GM18517 (cell line): ENCODE data around the gene NBDY.
A peak's percentile ranks its signal among the peaks of the same experiment; 100 is the strongest.
"Not testable (repeated sequence)": the region's sequence is repeated elsewhere in the genome, so short reads cannot be mapped to it uniquely, and the experiment has no call there.

Experiments used
- ATAC-seq: cut with Tn5 transposase; IDR thresholded peaks from one replicate; pipeline ENCODE4 v1.9.1; 2021; ENCODE audit warnings: mild to moderate bottlenecking, moderate library complexity; ENCODE audit not compliant: unreplicated experiment

The NBDY gene, protein sequence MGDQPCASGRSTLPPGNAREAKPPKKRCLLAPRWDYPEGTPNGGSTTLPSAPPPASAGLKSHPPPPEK

DNA sequence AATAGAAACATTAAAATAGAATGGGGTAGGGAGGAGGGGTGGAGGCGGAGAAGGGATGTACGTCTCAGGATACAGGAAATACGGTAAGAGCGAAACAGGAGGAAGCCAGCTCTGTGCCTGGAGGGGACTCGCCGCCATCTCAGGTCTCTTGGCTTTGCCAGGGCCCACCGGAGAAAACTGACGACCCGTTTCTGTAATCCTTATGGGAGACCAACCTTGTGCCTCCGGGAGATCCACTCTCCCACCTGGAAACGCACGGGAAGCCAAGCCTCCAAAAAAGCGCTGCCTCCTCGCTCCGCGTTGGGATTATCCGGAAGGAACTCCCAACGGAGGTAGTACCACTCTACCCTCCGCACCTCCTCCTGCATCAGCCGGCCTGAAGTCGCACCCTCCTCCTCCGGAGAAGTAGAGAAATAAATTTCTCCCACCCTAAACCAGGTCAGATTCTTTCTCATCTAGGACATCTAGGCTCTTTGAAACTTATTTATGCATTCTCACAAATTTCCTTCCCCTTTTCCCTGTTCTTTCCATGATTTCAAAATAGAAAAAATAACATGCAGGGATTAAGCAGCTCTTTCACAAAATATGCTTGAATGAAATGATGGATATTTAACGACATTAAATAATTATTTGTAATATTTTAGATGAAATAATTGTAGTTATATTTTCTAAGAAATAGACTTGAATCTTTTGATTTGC is at the start of gene NBDY:
Gene NBDY (plus strand): TSS at position 92 of the 699 bp plus-strand sequence. CDS start 111 bp downstream, at position 203.
- ATAC-seq, result peak; percentile 47

DNA sequence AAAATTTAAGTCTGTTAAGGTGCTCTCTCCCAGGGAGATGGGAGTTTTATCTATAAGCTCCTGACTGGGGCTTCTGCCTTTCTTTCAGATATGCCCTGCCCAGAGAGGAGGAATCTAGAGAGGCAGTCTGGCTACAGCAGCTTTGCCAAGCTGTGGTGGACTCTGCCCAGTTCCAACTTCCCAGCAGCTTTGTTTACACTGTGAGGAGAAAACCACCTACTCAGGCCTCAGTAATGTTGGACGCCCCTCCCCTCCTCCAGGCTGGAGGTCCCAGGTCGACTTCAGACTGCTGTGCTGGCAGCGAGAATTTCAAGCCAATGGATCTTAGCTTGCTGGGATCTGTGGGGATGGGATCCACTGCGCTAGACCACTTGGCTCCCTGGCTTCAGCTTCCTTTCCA is 24.5 kb upstream of the NBDY start:
- ATAC-seq, result not testable (repeated sequence)

DNA sequence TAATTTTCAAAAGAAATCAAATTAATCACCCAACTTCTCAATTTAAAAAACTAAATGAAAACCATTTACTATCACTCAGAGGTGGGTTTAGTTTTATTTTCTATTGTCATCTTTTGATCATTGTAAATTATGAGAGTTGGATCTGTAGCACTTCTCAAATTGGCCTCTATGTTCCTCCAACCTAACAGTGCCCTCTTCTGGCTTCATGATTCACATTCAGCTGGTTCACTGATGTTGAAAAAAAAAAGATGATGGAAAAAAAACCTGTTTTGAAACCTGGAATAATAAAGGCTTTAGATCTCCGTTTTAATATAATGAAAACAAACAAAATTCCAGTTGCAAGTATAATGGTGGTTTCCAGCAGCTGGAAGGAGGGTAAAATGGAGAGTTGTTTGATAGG is 2.4 kb upstream of the NBDY start:
- ATAC-seq, result peak; percentile 50

DNA sequence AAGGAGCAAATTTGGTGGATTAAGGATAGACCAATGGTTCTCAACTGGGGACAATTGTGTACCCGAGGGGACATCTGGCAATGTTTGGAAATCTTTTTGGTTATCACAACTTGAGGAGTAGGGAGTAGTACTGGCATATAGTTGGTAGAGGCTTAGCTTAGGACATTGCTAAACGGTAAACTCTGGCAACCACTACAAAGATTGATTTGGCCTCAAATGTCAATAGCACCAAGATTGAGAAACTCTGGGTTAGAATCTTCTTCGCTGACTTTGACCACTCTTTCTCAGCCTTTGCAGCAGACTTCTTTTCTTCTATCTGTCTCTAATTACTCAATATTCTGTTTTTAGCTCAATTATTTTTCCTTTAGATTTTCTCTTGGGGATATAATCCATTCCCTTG is 1.5 kb upstream of the NBDY start:
- no peak for ATAC-seq

DNA sequence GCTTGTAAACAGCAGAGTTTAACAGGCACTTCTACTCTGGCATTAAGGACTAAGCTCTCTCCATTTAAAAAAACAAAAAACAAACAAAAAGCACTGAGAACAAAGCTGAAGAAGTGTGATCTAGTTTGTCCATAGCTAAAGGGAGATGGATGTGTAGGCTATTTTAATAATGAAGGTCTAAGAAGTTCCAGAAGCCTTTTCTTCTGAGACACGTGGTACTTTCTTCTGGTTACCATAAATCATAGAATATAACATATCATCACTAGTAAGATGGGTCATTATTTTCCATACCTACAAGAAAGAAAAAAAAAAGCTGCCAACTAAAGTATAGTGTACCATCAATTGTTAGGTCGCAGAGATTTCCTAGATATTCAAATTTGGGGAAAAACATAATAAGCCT is 722 bp upstream of the NBDY start:
- peak; percentile 43 for ATAC-seq

DNA sequence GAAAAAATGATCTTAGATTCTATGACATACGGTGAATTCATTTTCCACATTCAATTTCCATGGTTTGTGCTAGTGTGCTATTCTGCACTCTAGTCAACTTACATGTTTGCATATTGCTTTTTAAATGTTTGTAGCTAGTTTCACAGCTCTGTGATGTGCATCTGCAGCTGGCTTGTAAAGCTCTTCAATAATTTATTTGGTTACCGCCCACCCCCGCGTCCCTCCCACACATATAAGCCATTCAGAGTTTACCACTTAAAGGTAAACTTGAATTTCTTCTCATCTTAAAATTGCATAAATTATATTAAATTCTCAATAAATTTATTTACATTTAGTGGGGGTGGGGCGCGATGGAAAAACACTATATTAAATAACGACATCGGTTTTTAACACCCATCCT is 291 bp upstream of the NBDY start:
- peak; percentile 48 for ATAC-seq

DNA sequence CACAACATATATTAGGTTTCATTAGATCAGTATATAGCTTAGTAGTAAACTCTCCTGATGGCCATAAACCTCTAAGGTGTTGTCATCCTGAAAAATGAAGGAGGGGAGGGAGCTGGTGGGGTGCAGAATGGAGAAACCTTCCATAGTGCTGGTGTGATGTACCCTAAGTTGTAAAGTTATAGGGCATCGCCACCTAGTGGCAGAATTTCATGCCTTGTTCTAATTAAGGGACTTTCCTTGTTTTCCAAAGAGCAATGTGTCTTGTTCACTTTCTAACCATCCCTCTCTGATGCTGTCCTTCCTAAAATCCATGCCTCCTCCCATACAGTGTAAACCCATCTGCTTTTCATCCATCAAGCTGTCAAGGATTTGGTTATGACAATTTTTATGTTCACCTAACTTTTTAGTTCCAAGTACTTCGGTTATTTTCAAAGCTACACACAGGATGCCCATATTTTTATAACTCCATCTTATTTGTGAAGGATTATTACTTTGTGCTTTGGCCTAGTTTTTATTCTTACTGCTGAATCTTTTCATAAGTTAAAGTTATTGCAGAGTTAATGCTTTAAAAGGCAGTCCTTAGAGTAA is 4.5 kb downstream of the NBDY start:
- ATAC-seq, result peak; percentile 45

DNA sequence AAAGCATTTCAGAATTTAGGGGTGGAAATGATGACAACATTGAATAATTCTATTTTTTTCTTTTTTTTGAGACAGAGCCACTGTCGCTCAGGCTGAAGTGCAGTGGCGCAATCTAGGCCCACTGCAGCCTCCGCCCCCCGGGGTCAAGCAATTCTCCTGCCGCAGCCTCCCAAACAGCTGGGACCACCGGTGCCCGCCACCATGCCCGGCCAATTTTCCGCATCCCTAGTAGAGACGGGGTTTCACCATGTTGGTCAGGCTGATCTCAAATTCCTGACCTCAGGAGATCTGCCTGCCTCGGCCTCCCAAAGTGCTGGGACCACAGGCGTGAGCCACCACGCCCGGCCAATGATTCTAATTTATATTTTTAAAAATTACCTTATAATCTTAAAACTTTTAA is 7.2 kb downstream of the NBDY start:
- no peak for ATAC-seq

DNA sequence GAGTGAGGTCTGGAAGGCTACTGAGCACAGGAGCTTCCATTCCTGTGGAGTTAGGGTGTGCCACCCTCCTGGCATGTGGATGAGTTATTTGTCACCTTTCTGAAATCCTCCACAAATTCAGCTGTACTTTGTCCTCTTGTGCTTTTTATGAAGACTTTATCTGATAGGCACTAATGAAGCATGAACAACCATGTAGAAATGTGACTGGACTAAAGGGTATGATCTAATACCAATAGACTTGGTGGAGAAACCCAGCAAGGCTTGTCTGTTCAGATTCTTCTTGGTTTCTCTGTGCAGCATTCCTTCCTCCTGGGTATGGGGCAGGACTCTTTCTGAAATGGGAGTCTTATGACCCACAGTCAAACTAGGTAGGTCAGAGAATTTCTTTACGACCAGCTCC is 9.6 kb downstream of the NBDY start:
- ATAC-seq, result no peak

DNA sequence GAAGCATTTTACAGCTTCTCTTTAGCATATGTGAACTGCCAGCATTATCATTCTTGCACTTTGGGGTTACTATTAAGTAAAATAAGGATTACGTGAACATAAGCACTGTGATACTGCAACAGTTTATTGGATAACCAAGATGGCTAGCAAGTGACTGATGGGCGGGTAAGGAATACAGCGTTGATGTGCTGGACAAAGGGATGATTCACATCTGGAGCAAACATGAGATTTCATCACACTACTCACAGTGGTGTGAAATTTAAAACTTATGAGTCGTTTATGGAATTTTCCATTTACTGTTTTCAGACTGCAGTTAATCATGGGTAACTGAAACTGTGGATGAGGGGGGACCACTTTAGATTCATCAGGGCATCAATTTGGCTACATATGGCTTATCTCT is 16.0 kb downstream of the NBDY start:
- ATAC-seq, result no peak

DNA sequence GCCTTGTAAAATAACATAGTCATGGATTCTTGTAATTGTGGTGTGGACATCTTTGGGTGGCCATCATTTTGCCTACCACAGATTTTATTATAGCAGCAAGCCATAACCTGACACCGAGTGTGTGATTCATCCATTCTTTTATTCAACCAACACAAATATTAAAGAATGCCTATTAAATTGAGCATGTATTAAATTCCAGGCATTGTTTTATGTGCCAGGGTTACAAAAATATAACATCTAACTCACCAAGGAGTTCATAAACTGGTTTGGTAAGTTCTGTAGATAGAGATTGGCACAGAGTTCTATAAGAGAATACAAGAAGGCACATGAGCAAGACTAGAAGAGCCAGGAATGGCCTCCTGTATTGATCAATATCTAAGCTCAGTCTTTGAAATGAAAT is 18.0 kb downstream of the NBDY start:
- no peak for ATAC-seq

DNA sequence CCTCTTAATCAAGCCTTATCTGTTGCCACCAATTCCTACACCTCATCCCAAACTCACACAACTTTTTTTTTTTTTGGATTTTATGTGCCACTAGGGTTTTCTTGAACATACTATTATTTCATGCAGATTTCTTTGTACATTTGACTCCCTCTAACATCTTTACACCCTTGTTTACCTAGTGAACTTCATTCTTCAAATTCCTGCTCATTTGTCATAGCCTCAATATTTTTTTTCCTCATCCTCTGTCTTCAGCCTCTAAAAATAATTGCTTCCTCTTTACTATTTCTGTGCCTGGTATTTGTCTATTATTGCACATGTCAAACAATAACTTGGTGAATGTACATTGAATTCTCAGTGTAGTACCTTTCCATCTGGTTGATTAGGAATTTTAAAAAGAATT is 22.0 kb downstream of the NBDY start:
- ATAC-seq, result no peak

DNA sequence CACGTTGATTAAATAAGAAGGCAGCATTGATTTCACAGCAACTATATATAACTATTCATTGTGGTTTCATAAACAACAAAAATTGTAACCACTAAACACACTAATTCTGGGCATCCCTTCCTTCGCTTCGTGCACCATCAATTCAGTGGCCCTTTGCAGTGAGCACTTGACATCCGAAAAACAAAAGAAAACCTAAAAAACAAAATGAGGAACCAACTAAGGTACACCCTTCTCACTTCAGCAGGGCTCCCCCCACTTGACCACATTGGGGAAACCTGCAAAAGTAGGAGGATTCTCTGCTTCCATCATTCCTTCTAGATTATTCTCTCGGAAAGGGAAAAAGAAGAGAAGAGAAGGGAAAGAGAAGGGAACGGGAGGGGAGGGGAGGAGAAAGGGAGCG is 28.3 kb downstream of the NBDY start:
- ATAC-seq, result peak; percentile 59

DNA sequence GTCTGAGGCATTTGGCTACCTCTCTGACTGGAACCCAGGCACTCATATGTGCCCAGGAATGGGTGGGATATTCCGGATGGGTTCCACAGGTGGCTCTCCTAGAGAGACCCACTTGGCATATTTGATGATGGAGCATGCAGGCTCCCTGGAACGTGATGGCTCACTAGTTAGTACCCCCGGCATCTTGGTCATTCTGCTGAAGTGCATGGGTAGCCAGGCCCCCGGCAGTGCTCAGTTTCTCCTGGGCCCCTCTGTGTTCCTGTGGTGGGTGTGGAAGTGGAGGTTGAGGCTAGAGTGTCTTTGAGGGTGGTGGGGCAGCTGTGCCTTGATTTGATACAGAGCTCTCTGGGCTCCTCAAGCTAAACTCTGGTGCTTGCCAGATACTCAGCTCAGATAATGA is 29.4 kb downstream of the NBDY start:
- no peak for ATAC-seq

DNA sequence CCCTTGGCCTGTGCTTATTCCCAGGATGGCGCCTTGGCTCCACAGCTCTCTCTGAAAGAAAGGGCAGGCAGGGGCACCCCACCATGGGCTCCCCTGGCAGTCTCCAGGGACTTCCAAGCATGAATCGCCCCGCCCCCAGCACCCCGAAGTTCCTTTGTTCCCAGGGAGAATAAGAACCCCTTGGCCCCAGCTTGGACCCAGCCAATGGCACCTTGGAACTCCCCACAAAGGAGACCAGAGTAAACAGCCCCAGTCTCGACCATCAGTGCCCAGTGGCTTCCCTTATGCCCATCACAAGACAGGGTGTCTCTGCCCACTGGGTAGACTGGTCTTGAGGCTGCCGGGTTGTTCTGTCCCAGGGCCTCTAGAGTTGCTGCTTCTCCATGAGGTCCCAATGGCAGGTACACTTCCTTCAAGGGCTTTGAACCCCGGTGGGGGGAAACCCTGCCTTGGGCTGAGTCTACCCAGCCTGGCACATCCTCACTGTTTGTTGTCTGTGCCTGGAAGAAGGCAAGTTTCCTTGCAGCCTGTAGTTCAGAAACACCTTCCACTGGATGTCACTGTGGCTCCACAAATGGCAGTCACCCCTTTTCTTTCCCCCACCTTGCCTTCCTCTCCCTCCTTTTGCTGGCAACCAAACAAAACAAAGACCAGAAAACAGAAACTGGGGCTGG is 30.8 kb downstream of the NBDY start:
- no peak for ATAC-seq

DNA sequence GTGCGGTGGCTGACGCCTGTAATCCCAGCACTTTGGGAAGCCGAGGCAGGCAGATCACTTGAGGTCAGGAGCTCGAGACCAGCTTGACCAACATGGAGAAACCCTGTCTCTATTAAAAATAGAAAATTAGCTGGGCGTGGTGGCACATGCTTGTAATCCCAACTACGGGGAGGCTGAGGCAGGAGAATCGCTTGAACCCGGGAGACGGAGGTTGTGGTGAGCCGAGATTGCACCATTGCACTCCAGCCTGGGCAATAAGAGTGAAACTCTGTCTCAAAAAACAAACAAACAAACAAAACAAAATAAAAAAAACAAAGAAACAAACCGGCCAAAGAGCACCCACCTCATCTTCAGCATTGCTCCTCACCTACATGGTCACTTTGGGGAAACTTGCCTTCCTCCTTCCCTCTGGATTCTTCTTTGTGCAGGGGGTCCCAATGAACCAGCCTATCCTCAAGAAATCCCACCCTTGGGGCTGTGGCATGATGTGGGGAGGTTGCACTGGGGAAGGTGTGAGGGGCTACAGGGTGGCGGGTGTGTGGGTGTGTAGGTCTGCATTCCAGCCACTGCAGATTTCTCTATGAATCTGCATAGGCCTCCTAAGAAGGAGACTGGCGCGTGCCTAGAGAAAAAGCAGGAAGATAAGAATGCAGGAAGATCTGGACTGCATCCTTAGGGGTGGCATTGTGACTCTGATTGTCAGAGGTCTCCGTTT is 31.5 kb downstream of the NBDY start:
- ATAC-seq, result not testable (repeated sequence)

DNA sequence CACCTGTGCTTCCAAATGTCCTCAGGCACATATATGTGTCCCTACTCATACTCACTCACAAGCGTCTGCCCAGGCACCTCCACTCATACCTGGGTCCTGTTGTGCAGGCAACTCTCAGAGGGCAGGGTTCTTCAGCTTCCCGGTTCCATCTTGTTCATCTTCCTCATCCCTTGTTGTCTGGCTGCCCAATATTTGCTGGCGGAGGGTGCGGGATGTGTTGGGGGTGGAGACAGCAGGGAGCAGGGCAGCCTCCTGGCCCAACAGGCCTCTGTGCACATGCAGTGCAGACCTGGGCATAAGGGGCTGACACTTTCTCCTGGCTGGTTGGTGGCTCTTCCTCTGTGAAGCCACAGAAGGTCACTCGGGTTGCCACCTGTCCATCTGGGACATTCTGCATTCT is 32.1 kb downstream of the NBDY start:
- no peak for ATAC-seq

DNA sequence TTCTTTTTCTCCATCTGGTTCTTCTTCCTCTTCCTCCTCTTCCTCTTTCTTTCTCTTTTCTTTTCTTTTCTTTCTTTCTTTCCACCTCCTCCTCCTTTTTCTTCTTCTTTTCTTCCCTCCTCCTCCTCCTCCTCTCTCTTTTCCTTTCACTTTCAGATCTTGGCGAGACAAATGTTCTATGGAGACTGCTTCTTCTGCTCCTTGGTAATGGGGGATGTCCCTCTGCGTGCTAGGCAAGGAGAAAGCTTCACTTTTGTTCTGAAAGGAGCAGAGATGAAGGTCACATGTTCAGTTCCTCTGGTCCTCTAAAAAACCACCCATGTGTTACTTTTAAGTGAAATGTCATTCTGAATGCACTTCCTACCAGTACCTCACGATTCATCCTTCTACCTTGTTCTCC is 33.2 kb downstream of the NBDY start:
- ATAC-seq, result no peak

DNA sequence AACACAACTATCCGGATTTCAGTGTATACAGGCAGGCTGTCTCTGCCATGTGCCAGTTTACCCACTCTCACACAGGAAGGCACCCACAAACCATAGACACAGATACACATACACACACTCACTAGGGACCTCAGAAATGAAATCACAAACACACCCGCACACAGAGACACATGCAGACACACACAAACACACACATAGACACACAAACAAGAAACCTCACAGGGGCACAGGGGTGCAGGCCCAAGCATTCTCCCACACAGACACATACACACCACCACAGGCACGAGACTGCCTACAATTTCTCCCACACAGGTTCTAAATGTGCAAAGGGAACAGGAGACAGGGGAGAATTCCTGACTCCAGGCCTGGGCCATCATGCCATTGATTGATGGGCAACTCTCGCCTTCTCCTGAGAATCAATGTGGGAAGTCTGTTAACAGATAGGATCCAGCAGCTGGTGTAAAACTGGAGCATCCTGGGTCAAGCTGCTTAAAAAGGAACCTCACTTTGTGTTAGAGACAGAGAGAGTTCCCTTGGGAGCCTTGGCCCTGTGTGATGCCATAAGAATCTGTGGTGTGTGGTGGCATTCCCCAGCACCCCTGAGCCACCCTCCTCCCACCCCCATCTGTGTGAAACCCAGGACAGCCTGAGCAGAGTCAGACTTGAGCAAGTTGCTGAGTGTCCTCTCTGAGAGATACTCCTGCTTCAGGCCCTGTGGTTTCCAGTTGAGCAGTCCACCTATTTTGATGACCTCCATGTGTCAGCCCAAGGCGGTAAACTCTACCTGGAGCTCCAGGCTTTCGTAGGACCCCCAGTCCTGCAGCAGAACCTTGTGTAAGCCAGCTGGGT is 33.9 kb downstream of the NBDY start:
- ATAC-seq, result no peak

DNA sequence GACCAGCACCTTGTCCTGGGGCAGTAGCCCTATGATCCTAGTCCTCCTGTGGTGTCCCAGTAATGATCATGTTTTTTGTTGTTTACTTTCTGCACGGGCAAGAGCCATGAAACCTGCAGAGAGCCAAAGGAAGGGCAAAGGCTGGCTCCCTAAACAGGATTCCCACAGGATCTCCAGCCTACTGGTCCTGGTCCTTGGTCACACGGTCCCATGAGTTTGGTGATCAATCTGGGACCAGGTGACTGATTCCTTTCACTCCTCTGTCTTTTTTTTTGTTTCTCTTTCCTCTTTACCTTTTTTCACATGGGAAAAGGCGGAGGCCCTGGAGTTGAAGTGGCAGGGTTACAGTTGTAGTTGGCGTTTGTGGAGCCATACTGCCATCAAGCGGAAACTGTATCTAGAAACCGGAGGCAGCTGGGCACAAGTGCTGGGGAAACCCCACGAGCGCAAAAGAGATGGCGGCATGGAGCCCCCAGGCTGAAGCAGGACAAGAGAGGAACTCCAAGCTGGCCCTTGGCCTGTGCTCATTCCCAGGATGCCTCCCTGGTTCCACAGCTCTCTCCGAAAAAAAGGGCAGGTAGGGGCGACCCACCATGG is 34.6 kb downstream of the NBDY start:
- peak; percentile 18 for ATAC-seq
